ENCODE measurements around the gene PFN3.

The PFN3 gene, protein sequence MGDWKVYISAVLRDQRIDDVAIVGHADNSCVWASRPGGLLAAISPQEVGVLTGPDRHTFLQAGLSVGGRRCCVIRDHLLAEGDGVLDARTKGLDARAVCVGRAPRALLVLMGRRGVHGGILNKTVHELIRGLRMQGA

DNA sequence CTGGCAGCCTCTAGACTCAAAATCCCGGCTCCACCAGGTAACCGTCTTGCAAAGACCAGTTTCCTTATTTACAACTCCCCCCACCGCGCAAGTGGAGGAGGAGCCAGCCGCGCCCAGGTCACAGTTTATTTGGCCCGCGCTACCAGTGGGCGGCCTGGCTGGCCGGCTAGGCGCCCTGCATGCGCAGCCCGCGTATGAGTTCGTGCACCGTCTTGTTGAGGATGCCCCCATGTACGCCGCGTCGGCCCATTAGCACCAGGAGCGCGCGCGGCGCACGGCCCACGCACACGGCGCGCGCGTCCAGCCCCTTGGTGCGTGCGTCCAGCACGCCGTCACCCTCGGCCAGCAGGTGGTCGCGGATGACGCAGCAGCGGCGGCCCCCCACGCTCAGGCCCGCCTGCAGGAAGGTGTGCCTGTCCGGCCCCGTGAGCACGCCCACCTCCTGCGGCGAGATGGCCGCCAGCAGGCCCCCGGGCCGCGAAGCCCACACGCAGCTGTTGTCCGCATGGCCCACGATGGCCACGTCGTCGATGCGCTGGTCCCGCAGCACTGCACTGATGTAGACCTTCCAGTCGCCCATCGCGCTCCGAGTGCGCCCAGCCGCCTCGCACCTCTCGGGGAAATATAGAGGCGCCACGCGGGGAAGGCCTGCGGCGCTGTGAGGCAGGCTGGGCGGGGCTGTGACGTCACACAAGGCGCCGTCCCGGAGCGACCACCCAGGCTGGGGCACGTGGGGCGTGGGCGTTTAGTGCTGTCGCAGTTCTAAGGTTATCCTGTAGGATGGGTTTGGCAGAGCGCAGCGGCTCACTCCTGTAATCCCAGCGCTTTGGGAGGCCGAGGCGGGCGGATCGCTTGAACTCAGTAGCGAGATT lies at the start of gene PFN3:
Gene PFN3 (minus strand): TSS at position 665 of the 872 bp plus-strand sequence. CDS start 85 bp downstream, at position 580.
- DNase-seq, result no peak

DNA sequence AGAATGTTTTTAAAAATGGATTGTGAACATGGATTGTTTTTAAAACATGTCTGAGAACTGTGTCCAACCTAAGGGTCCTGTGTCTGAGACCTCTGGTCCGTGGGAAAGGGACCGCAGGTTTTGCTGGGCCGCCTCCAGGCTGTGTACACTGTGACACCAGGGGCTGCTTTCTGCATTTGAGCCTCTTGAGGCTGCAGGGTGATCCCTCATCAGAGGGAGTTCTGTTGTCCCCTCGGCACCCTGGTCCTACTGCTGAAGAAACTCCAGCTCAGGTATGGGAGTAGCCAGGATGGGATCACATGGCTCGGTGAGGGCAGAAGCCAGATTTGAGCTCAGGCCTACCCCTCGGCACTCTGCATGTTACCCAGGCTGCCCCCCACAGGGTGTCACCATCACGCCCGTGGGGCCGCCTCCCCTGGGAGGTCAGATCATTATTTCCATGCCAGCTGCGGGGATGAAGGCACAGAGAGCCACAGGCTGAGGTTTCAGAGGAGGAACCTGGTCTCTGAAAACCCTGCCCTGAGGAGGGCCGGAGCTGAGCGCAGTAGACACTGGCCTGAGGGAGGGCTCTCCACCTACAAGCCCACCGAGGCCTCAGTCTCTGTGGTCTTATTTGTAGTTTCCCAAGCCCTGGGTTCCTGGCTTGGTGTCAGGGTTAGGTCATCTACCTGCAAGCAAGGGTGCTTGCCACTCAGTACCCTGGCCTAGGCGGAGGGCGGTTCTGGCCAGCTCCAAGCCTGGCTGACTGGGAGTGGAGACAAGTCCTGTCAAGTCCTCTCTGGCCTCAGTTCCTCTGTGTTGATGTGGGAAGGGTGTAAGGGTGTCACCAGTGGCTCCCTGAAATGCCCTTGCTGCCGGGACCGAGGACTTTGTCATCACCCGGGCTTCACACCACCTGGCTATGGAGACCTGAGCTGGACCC lies 48.9 kb upstream of the PFN3 start:
- peak in 1 of 2 experiments; percentile 12 for DNase-seq

DNA sequence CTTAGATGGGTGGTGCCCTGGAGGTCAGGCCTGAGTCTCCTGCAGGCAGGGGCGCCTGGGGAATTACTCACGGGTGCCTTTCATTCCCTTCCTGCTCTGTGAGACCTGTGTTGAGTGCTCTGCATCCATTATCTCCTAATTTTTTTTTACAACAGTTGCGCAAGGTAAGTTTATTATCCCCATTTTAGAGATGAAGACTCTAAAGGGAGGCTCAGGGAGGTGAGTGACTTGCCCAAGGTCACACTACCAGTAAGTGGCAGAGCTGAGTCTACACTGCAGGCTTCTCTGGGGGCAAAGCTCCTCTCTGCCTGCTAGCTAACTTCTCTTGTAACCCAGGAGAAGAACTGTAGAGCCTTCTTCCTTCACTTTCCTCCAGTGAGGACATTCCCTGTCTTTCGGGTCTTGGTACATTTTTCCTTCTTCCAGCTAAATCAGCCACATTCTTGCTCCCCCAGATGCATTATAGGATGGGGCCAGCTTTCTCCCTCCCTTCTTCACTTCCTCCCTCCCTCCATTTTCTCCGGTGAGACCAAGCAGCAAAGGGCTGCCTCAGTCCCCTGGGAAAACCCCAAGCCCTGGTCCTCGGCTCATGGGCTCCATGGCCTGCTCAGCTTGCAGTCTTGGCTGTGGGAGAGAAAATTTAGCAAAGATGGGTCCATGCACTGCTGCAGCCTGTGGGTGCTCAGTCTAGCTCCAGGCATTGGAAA lies 47.9 kb upstream of the PFN3 start:
- DNase-seq, result peak in 1 of 2 experiments; percentile 21

DNA sequence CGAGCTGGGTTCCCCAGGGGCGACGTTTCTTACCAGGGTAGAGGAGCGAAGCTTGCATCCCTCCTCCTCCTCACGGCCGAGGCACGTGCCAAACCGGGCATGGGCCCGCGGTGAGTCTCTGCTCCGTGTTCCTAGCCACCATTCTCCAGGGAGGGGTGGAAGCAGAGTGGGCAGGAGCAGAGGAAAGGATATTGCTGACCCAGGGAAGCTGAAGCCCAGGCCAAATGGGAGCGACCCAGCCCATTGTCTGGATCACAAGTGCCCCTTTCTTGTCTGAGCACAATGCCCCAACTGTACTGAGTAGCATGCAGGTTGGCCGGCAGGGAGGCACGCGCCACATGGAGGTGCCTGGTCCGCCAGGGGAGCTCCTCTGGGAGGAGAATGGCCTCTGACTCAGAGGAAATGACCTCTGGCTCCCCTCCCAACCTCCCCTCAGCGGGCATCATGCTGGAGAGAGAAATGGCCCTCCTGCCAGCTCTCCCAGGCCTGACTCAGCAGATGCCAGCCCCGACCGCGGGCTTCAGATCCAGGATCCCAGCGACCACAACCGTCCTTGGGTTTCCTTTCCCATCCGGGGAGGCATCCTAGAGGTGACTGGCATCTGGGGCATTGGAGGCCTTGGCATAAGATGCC lies 47.3 kb upstream of the PFN3 start:
- DNase-seq, result peak in 1 of 2 experiments; percentile 38

- DNase-seq, result peak in 1 of 2 experiments; percentile 75
Measured at GRCh38 chr5:177447066-177447610, 46.7 kb upstream of the PFN3 start.

GRCh38 chr5:177446200-177447065 lies 46.0 kb upstream of the PFN3 start, which contains the start of gene PRR7:
Gene PRR7, plus strand, starts transcription at chr5:177446814. Its CDS starts 8,254 bp downstream, at chr5:177455068.
- DNase-seq, result peak; percentile 38 to 72

- no peak for DNase-seq
Measured at GRCh38 chr5:177445917-177446199, 45.4 kb upstream of the PFN3 start.

GRCh38 chr5:177445052-177445916 lies 44.8 kb upstream of the PFN3 start:
- no peak for DNase-seq

DNA sequence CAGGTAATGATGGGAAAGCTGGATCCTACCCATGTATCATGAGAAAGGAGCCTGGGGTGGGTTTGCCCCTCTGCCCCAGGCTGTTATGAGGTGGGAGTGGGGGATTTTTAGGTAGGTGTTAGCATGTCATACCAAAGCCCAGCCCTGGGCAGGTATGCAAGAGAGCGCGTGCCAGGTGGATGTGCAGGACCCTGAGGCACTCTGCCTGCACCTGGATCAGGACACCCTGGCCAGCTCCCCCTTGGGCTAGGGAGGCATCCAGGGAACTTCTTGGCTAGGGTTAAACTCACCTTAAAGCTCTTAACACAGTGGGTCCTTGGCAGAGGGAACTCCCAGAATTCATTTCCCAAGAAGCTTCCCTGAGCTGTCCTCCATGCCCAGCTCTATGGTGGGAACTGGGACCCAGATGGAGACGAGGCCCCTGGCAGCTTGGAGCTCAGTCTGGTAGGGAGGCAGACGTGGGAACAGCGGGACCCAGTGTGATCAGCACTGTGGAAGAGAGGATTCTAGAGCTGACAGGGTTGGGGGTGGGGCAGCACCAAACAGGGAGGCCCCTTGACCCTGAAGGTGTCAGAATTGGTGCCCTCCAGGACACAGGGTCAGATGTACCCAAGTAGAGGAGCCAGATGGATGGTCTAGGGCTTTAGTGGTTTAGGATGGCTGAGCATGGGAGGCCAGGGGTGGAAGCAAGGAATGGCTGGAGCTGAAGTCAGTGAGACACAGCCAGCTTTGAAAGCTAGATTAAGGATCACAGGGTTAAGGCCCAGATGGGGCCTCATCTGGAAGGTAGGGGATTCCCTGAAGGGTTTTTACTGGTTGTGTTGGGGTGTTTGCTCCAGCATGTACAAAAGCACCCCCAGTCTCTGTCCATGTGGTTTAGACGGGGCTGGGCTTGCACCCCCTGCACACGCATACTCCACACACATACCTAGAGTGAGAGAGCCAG lies 43.9 kb upstream of the PFN3 start:
- DNase-seq, result peak in 1 of 2 experiments; percentile 34

- DNase-seq, result no peak
Measured at GRCh38 chr5:177443144-177443983, 42.9 kb upstream of the PFN3 start.

DNA sequence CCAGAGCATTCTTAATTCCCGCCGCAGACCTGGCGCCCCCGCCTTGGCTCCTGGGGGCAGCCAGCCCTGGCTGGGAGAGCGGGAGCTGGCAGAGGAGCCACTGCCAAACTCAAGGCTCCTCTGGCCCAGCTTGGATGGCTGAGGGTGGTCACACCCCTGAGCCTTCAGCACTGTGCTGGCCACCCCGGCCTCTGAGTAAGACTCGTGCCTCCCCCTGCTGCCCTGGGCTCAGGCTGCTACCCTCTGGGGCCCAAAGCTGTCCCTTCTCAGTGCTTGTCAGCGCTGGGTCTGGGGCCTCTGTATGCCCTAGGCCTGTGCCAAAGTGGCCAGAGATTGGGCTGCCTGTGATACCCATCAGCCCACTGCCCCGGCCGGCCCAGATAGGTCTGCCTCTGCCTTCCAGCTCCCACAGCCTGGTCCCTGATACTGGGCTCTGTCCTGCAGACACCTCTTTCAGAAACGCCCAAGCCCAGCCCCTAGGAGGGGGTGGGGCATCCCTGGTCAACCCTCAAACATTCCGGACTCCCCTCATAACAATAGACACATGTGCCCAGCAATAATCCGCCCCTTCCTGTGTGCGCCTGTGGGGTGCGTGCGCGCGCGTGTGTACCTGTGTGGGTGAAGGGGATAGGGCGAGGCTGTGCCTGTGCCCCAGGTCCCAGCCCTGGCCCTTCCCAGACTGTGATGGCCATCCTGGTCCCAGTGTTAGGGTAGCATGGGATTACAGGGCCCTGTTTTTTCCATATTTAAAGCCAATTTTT lies 41.8 kb upstream of the PFN3 start:
- DNase-seq, result no peak

DNA sequence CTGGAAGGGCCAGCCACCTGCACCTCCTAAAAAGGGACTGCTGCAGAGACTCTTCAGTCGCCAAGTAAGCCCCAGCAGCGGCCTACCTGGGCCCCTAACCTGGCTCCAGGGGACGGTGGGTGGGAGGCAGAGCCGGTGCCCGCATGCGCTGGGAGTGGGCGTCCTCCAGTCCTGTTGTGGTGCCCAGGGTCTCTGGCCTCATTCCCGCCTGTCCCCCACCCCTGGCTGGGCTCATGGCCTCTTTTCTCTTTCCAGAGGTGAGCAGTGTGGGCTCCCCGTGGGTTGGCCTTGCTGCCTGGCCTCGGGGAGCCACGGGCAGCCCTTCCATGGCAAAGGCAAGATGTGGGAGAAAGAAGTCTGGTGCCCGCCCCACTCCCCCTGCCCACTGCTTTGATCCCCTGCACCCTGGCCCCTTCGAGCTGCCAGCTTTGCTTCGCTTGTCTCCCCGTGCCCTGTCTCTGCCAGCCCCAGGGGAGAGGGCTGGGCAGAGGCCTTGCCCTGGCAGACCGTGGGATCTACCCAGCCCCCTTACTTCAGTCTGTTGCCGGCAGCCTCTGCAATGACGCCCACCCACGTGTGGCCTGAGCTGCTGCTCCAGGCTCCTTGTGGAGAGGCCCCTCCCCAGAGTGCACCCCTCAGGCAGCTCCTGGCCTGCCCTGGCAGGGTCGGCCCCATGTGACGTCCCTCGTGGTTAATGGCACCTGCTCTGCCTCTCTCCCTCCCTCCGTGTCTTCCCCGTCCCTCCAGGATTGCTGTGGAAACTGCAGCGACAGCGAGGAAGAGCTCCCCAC lies 40.7 kb upstream of the PFN3 start:
- no peak for DNase-seq

DNA sequence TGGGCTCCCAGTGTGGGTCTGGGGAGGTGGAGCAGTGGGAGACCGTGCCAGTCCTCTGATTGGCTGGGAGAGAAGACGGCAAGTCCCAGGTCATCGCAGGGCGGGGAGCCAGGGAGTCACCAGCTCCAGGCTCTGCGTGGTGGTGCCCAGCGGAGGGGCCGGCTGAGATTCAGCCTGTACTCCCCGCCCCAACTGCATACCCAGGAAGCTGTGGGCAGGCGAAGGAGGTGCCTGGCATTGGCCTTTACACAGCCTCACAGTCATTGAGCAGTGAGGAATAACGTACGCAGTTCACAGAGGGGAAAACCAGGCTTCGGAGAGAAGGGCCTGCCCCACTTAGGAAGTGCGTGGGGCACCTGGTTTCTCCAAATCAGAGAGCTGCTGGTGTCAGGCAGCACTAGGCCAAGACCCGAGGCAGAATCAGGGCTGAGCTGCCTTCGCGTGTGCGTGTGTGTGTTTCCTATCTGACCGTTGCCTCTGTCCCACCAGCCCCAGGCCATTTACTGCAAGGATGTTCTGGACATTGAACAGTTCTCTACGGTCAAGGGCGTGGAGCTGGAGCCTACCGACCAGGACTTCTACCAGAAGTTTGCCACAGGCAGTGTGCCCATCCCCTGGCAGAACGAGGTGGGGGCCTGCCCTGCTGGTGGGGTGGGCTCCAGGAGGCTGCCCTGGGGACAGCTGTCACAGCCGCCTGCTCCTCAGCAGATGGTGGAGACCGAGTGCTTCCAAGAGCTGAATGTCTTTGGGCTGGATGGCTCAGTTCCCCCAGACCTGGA lies 39.9 kb upstream of the PFN3 start:
- DNase-seq, result peak; percentile 30 to 49

DNA sequence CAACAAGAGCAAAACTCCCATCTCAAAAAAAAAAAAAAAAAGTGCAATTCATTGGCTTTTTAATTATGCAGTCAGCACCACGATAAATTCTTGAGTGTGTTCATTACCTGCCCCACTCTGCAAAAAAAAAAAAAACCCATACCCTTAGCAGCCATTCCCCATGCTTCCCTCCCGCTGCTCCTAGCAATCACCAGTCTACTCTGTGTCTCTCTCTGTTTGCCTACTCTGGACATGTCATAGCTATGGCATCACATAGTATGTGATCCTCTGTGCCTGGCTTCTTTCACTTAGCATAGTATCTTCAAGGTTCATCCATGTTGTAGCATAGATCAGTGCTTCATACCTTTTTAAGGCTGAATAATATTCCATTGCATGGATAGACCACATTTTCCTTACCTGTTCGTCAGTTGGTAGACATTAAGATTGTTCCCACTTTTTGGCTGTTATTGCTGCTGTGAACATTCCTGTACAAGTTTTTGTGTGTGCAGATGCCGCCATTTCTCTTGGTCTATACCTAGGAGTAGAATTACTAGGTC lies 39.1 kb upstream of the PFN3 start:
- DNase-seq, result no peak

- DNase-seq, result no peak
Measured at GRCh38 chr5:177438468-177438867, 38.0 kb upstream of the PFN3 start.
